Liver (tissue), 9 donors: Measurements from ENCODE around the gene ZFYVE27. TPM values are rescaled to one million over a fixed set of nuclear protein-coding genes. Genes with fewer than 3 reads are reported as not detected.

Experiments used
- DNase-seq: peaks from one replicate; pipeline ENCODE4 v3.0.0-alpha.2; 2017; ENCODE audit warnings: low spot score
- H3K27ac ChIP-seq, 2 donors: one replicate each; pipeline ENCODE4 v1.7.0; 2013; ENCODE audit warnings: inconsistent platforms in 2 of 2, low read length in 2 of 2, control low read depth in 1 of 2, low read depth in 1 of 2, mild to moderate bottlenecking in 1 of 2
- H3K27me3 ChIP-seq, 4 donors: one replicate each; pipeline versions ENCODE4 v1.6.1 to v1.7.0; 2013; ENCODE audit warnings: low read length in 3 of 4, inconsistent platforms in 1 of 4, mild to moderate bottlenecking in 1 of 4, moderate library complexity in 1 of 4; ENCODE audit not compliant: control insufficient read depth in 4 of 4, insufficient read depth in 4 of 4
- H3K36me3 ChIP-seq, 4 donors: one replicate each; pipeline versions ENCODE4 v1.6.1 to v1.7.0; 2013; ENCODE audit warnings: low read length in 3 of 4, mild to moderate bottlenecking in 3 of 4, low read depth in 1 of 4, moderate library complexity in 1 of 4; ENCODE audit not compliant: control insufficient read depth in 4 of 4, insufficient read depth in 3 of 4
- H3K4me1 ChIP-seq, 4 donors: one replicate each; pipeline versions ENCODE4 v1.6.1 to v1.7.0; 2013; ENCODE audit warnings: low read length in 3 of 4, mild to moderate bottlenecking in 3 of 4, moderate library complexity in 1 of 4; ENCODE audit not compliant: control insufficient read depth in 4 of 4, insufficient read depth in 4 of 4
- H3K4me3 ChIP-seq, 3 donors: one replicate each; pipeline versions ENCODE4 v1.6.1 to v1.7.0; 2013; ENCODE audit warnings: low read length in 3 of 3, control low read depth in 1 of 3, low read depth in 1 of 3, mild to moderate bottlenecking in 1 of 3
- H3K9ac ChIP-seq, 2 donors: one replicate each; pipeline ENCODE4 v1.7.0; 2013; ENCODE audit warnings: low read length in 2 of 2, mild to moderate bottlenecking in 2 of 2, moderate library complexity in 2 of 2, control low read depth in 1 of 2, low read depth in 1 of 2
- H3K9me3 ChIP-seq, 4 donors: one replicate each; pipeline versions ENCODE4 v1.6.1 to v1.7.0; 2013; ENCODE audit warnings: low read length in 3 of 4; ENCODE audit not compliant: control insufficient read depth in 4 of 4
- FOXA1 ChIP-seq: IDR thresholded peaks from 2 replicates; pipeline ENCODE4 v1.6.1; 2016; ENCODE audit warnings: antibody characterized with exemption
- FOXA2 ChIP-seq: IDR thresholded peaks from 2 replicates; pipeline ENCODE4 v1.6.1; 2016; ENCODE audit warnings: antibody characterized with exemption
- GABPA ChIP-seq, 2 donors: IDR thresholded peaks in 1 of 2; conservative IDR thresholded peaks in 1 of 2; 2 replicates each; pipeline ENCODE4 v1.6.1; 2016; ENCODE audit warnings: antibody characterized with exemption in 2 of 2, mild to moderate bottlenecking in 1 of 2, moderate library complexity in 1 of 2
- HNF4A ChIP-seq, 2 donors: conservative IDR thresholded peaks; 2 replicates each; pipeline ENCODE4 v1.6.1; 2016; ENCODE audit warnings: antibody characterized with exemption in 2 of 2, mild to moderate bottlenecking in 2 of 2
- HNF4G ChIP-seq: IDR thresholded peaks from 2 replicates; pipeline ENCODE4 v1.6.1; 2016; ENCODE audit warnings: antibody characterized with exemption
- JUND ChIP-seq, 2 donors: IDR thresholded peaks; 2 replicates each; pipeline ENCODE4 v1.6.1; 2016; ENCODE audit warnings: antibody characterized with exemption in 2 of 2
- NR2F2 ChIP-seq: IDR thresholded peaks from 2 replicates; pipeline ENCODE4 v1.6.1; 2016; ENCODE audit warnings: antibody characterized with exemption
- RAD21 ChIP-seq, 2 donors: IDR thresholded peaks; 2 replicates each; pipeline ENCODE4 v1.6.1; 2016; ENCODE audit warnings: antibody characterized with exemption in 2 of 2, mild to moderate bottlenecking in 2 of 2
- RXRA ChIP-seq, 2 donors: IDR thresholded peaks; 2 replicates each; pipeline ENCODE4 v1.6.1; 2017 to 2018; ENCODE audit warnings: antibody characterized with exemption in 2 of 2, mild to moderate bottlenecking in 1 of 2
- SP1 ChIP-seq: IDR thresholded peaks from 2 replicates; pipeline ENCODE4 v1.6.1; 2018; ENCODE audit warnings: antibody characterized with exemption, mild to moderate bottlenecking
- TAF1 ChIP-seq: conservative IDR thresholded peaks from 2 replicates; pipeline ENCODE4 v1.6.1; 2016; ENCODE audit warnings: antibody characterized with exemption, mild to moderate bottlenecking
- YY1 ChIP-seq: IDR thresholded peaks from 2 replicates; pipeline ENCODE4 v1.6.1; 2016; ENCODE audit warnings: antibody characterized with exemption, mild to moderate bottlenecking
- WGBS: extraction: QIAGEN DNeasy Blood & Tissue Kit; methylation state at CpG from one replicate; pipeline ENCODE4 v1.1.7; 2013; 5-methylcytosine and 5-hydroxymethylcytosine counted together
- polyA plus RNA-seq, 2 donors: library from polyadenylated mRNA; stranded (reverse) in 1 of 2; unstranded in 1 of 2; fragments of 200-250 nt in 1 of 2; fragments of >200 nt in 1 of 2; fragmentation: Nextera tagmentation in 1 of 2; extraction: Ambion mirVana in 1 of 2; gene quantifications; one replicate each; pipeline versions ENCODE4 v1.2.1 to v1.2.3, GENCODE V29; 2013 to 2015
- total RNA-seq, 2 donors: library from RNA; depleted of rRNA; stranded (reverse); fragments of >200 nt; gene quantifications; one replicate each; pipeline ENCODE4 v1.2.3, GENCODE V29; 2014
- TF ChIP-seq, protein P1 (sequence below): IDR thresholded peaks from 2 replicates; pipeline ENCODE4 v1.6.1; 2016; ENCODE audit warnings: antibody characterized with exemption, mild to moderate bottlenecking
- TF ChIP-seq, protein P2 (sequence below): IDR thresholded peaks from 2 replicates; pipeline ENCODE4 v1.6.1; 2016; ENCODE audit warnings: antibody characterized with exemption
- TF ChIP-seq, protein P3 (sequence below): fragments of 150-350 bp; IDR thresholded peaks from 2 replicates; pipeline ENCODE4 v1.5.1; 2017; ENCODE audit warnings: improper control_type of control experiment, low read depth, low read length; ENCODE audit not compliant: missing input control
- TF ChIP-seq, protein P4 (sequence below): IDR thresholded peaks from 2 replicates; pipeline ENCODE4 v1.6.1; 2016; ENCODE audit warnings: antibody characterized with exemption
- TF ChIP-seq, protein P5 (sequence below): IDR thresholded peaks from 2 replicates; pipeline ENCODE4 v1.6.1; 2016; ENCODE audit warnings: antibody characterized with exemption
- donor health status: healthy.
- donor health status: healthy.
- donor health status: healthy.
- donor health status: healthy.
- donor health status: healthy.

ZFYVE27 gene
- total and polyA plus RNA-seq, 4 donors: 10.2 to 25.9 (median 13.1) TPM

DNA sequence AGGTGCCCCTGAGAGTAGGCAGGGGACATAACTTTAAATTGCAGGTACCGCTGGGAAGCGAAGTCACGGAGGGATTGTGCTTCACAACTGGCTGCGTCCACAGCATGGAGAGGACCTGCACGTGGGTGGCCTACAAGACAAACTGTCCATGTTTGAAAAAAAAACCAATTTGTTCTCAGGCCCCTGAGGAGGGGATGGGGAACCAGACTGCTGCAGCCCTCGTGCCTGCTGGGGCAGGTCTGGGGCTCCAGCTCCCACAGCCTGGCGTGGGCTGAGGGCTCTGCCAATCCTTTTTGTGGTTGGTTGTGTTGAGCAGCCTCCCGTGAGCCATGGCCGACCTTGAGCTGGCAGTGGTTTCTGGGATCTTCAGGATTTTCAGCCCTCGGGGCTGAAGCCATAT is 25.1 kb downstream of the ZFYVE27 start:
- no peak for TF ChIP-seq HNF4G
- no peak for TF ChIP-seq JUND (IDR thresholded peaks at IDR 0.05)
- TF ChIP-seq, protein P1, sequence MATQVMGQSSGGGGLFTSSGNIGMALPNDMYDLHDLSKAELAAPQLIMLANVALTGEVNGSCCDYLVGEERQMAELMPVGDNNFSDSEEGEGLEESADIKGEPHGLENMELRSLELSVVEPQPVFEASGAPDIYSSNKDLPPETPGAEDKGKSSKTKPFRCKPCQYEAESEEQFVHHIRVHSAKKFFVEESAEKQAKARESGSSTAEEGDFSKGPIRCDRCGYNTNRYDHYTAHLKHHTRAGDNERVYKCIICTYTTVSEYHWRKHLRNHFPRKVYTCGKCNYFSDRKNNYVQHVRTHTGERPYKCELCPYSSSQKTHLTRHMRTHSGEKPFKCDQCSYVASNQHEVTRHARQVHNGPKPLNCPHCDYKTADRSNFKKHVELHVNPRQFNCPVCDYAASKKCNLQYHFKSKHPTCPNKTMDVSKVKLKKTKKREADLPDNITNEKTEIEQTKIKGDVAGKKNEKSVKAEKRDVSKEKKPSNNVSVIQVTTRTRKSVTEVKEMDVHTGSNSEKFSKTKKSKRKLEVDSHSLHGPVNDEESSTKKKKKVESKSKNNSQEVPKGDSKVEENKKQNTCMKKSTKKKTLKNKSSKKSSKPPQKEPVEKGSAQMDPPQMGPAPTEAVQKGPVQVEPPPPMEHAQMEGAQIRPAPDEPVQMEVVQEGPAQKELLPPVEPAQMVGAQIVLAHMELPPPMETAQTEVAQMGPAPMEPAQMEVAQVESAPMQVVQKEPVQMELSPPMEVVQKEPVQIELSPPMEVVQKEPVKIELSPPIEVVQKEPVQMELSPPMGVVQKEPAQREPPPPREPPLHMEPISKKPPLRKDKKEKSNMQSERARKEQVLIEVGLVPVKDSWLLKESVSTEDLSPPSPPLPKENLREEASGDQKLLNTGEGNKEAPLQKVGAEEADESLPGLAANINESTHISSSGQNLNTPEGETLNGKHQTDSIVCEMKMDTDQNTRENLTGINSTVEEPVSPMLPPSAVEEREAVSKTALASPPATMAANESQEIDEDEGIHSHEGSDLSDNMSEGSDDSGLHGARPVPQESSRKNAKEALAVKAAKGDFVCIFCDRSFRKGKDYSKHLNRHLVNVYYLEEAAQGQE: no peak
- TF ChIP-seq, protein P2, sequence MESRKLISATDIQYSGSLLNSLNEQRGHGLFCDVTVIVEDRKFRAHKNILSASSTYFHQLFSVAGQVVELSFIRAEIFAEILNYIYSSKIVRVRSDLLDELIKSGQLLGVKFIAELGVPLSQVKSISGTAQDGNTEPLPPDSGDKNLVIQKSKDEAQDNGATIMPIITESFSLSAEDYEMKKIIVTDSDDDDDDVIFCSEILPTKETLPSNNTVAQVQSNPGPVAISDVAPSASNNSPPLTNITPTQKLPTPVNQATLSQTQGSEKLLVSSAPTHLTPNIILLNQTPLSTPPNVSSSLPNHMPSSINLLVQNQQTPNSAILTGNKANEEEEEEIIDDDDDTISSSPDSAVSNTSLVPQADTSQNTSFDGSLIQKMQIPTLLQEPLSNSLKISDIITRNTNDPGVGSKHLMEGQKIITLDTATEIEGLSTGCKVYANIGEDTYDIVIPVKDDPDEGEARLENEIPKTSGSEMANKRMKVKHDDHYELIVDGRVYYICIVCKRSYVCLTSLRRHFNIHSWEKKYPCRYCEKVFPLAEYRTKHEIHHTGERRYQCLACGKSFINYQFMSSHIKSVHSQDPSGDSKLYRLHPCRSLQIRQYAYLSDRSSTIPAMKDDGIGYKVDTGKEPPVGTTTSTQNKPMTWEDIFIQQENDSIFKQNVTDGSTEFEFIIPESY: no peak
- TF ChIP-seq FOXA2: no peak
- no peak for TF ChIP-seq RXRA (IDR thresholded peaks at IDR 0.05)
- TF ChIP-seq FOXA1: no peak
- TF ChIP-seq YY1: no peak
- no peak for TF ChIP-seq NR2F2
- no peak for TF ChIP-seq HNF4A (conservative IDR thresholded peaks at IDR 0.05)
- TF ChIP-seq, protein P3, sequence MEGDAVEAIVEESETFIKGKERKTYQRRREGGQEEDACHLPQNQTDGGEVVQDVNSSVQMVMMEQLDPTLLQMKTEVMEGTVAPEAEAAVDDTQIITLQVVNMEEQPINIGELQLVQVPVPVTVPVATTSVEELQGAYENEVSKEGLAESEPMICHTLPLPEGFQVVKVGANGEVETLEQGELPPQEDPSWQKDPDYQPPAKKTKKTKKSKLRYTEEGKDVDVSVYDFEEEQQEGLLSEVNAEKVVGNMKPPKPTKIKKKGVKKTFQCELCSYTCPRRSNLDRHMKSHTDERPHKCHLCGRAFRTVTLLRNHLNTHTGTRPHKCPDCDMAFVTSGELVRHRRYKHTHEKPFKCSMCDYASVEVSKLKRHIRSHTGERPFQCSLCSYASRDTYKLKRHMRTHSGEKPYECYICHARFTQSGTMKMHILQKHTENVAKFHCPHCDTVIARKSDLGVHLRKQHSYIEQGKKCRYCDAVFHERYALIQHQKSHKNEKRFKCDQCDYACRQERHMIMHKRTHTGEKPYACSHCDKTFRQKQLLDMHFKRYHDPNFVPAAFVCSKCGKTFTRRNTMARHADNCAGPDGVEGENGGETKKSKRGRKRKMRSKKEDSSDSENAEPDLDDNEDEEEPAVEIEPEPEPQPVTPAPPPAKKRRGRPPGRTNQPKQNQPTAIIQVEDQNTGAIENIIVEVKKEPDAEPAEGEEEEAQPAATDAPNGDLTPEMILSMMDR: no peak
- no peak for TF ChIP-seq TAF1
- TF ChIP-seq, protein P4, sequence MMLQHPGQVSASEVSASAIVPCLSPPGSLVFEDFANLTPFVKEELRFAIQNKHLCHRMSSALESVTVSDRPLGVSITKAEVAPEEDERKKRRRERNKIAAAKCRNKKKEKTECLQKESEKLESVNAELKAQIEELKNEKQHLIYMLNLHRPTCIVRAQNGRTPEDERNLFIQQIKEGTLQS: no peak
- no peak for TF ChIP-seq GABPA (IDR thresholded peaks at IDR 0.05 in 1 of 2, conservative IDR thresholded peaks at IDR 0.05 in 1 of 2)
- no peak for TF ChIP-seq SP1
- TF ChIP-seq, protein P5, sequence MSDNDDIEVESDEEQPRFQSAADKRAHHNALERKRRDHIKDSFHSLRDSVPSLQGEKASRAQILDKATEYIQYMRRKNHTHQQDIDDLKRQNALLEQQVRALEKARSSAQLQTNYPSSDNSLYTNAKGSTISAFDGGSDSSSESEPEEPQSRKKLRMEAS: no peak
- TF ChIP-seq RAD21 (IDR thresholded peaks at IDR 0.05): no peak
- no peak overlapping the region for H3K4me3 ChIP-seq
- H3K36me3 ChIP-seq: peaks cover 12 to 29% (median 18%) of the 10 kb centered on the region in 4 donors
- no peak overlapping the region for H3K9ac ChIP-seq
- no peak for DNase-seq
- no peak overlapping the region for H3K27ac ChIP-seq
- no peaks in the 10 kb centered on the region for H3K27me3 ChIP-seq
- 96% methylated on average over 10 of the region's 10 CpGs for WGBS
- no peaks in the 10 kb centered on the region for H3K9me3 ChIP-seq
- H3K4me1 ChIP-seq: no peaks in the 10 kb centered on the region

DNA sequence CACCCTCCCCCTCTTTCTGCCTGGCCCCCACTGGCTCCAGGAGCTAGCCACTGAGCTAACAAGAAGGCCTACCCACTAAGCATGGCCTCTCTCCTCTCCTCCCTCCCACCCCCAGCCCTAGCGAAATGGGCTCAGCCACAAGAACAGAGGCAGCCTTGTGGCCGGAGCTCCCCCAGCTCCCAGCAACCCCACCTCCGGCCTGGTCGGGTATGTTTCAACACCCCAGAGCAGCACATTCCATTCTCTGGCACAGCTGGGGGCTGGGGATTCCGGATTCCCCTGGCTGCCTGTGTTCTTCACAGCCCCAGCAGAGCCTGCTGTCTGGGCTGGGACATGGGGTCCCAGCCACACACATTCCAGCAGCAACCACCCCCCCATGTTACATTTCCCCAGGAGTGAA is 25.9 kb downstream of the ZFYVE27 start:
- Histone ChIP-seq H3K4me1 (no peaks in the 10 kb centered on the region), H3K27me3 (no peaks in the 10 kb centered on the region), H3K9ac (no peak overlapping the region), H3K36me3 (peaks cover 8 to 21% (median 13%) of the 10 kb centered on the region in 4 donors), H3K4me3 (no peak overlapping the region), H3K27ac (no peak overlapping the region), H3K9me3 (no peaks in the 10 kb centered on the region)
- no peak for DNase-seq
- WGBS: 91% methylated on average over 5 of the region's 5 CpGs
- no peak for TF ChIP-seq FOXA1
- peak; percentile 36 for TF ChIP-seq SP1
- TF ChIP-seq RXRA (IDR thresholded peaks at IDR 0.05): no peak
- TF ChIP-seq, protein P2: no peak
